ENCODE data around the gene PRND.

GRCh38 chr20:4677846-4678245 is 43.9 kb upstream of the PRND start:
- TF ChIP-seq CTCF (conservative IDR thresholded peaks at IDR 0.05; ENCODE audit: low read depth, low read length) (no peak), EZH2 (IDR thresholded peaks at IDR 0.05; ENCODE audit: low read length, unreplicated experiment) (no peak)

Data from PC-3 (cell line).